ENCODE measurements around the gene SLC13A2.

GRCh38 chr17:28500712-28501379 is 27.4 kb downstream of the SLC13A2 start:
- TF ChIP-seq CTCF (IDR thresholded peaks at IDR 0.05) (no peak), POLR2A (IDR thresholded peaks at IDR 0.05) (no peak)

All from body of pancreas (tissue), 4 donors.